ENCODE results near the gene RNF17.

The RNF17 gene

GRCh38 chr13:24905242-24905641 is 141.3 kb downstream of the RNF17 start:
- no peak for TF ChIP-seq CTCF (IDR thresholded peaks at IDR 0.05; ENCODE audit: insufficient read depth, low read depth, low read length, missing control alignments)
- no peak for DNase-seq (ENCODE audit: low read depth)
- H3K4me3 ChIP-seq (ENCODE audit: low read depth, low read length): no peak overlapping the region

GRCh38 chr13:24906268-24906667 is 142.3 kb downstream of the RNF17 start:
- TF ChIP-seq CTCF (IDR thresholded peaks at IDR 0.05; ENCODE audit: insufficient read depth, low read depth, low read length, missing control alignments): no peak
- no peak for DNase-seq (ENCODE audit: low read depth)
- no peak overlapping the region for H3K4me3 ChIP-seq (ENCODE audit: low read depth, low read length)

GRCh38 chr13:24910502-24911132 is 146.6 kb downstream of the RNF17 start:
- no peak for DNase-seq (ENCODE audit: low read depth)
- no peak for TF ChIP-seq CTCF (IDR thresholded peaks at IDR 0.05; ENCODE audit: insufficient read depth, low read depth, low read length, missing control alignments)
- no peak overlapping the region for H3K4me3 ChIP-seq (ENCODE audit: low read depth, low read length)

- H3K4me3 ChIP-seq (ENCODE audit: low read depth, low read length): no peak overlapping the region
- no peak for TF ChIP-seq CTCF (IDR thresholded peaks at IDR 0.05; ENCODE audit: insufficient read depth, low read depth, low read length, missing control alignments)
- no peak for DNase-seq (ENCODE audit: low read depth)
Observed at GRCh38 chr13:24911133-24911908, 147.4 kb downstream of the RNF17 start.

- no peak overlapping the region for H3K4me3 ChIP-seq (ENCODE audit: low read depth, low read length)
- no peak for DNase-seq (ENCODE audit: low read depth)
- TF ChIP-seq CTCF (IDR thresholded peaks at IDR 0.05; ENCODE audit: insufficient read depth, low read depth, low read length, missing control alignments): no peak
Observed at GRCh38 chr13:24916464-24916863, 152.5 kb downstream of the RNF17 start.

GRCh38 chr13:24921003-24921402 is 157.0 kb downstream of the RNF17 start:
- peak overlapping the region; percentile 82 for H3K4me3 ChIP-seq (ENCODE audit: low read depth, low read length)
- DNase-seq (ENCODE audit: low read depth): peak; percentile 2
- no peak for TF ChIP-seq CTCF (IDR thresholded peaks at IDR 0.05; ENCODE audit: insufficient read depth, low read depth, low read length, missing control alignments)

Measured in GM12865 (cell line).